Duodenal mucosa (tissue), 2 donors: ENCODE measurements around the gene DCAF17.

Experiments
- H3K27ac ChIP-seq: one replicate; pipeline ENCODE4 v1.7.0; 2013; ENCODE audit warnings: low read depth, low read length
- H3K27me3 ChIP-seq, 2 donors: one replicate each; pipeline ENCODE4 v1.7.0; 2013; ENCODE audit warnings: low read length in 2 of 2, control low read depth in 1 of 2; ENCODE audit not compliant: insufficient read depth in 2 of 2, control insufficient read depth in 1 of 2
- H3K36me3 ChIP-seq, 2 donors: one replicate each; pipeline ENCODE4 v1.7.0; 2013; ENCODE audit warnings: low read length in 2 of 2, control low read depth in 1 of 2; ENCODE audit not compliant: insufficient read depth in 2 of 2, control insufficient read depth in 1 of 2
- H3K4me1 ChIP-seq, 2 donors: one replicate each; pipeline ENCODE4 v1.7.0; 2013; ENCODE audit warnings: low read length in 2 of 2, control low read depth in 1 of 2; ENCODE audit not compliant: insufficient read depth in 2 of 2, control insufficient read depth in 1 of 2
- H3K4me3 ChIP-seq, 2 donors: one replicate each; pipeline ENCODE4 v1.7.0; 2013; ENCODE audit warnings: low read length in 2 of 2, low read depth in 1 of 2
- H3K9ac ChIP-seq, 2 donors: one replicate each; pipeline ENCODE4 v1.7.0; 2013; ENCODE audit warnings: low read length in 2 of 2, low read depth in 1 of 2
- H3K9me3 ChIP-seq, 2 donors: one replicate each; pipeline ENCODE4 v1.7.0; 2013; ENCODE audit warnings: low read length in 2 of 2, control low read depth in 1 of 2; ENCODE audit not compliant: control insufficient read depth in 1 of 2

The DCAF17 gene

GRCh38 chr2:171531291-171531690 lies 97.3 kb downstream of the DCAF17 start:
- Histone ChIP-seq H3K4me1 (peaks cover 0 to 15% of the 10 kb centered on the region in 2 donors), H3K27ac (no peak overlapping the region)

GRCh38 chr2:171531836-171532450 lies 97.9 kb downstream of the DCAF17 start:
- H3K27me3 ChIP-seq: no peaks in the 10 kb centered on the region
- H3K27ac ChIP-seq: no peak overlapping the region
- no peaks in the 10 kb centered on the region for H3K9me3 ChIP-seq
- peaks cover 0 to 15% of the 10 kb centered on the region in 2 donors for H3K4me1 ChIP-seq
- peaks cover 0 to 3% of the 10 kb centered on the region in 2 donors for H3K36me3 ChIP-seq
- H3K9ac ChIP-seq: no peak overlapping the region
- H3K4me3 ChIP-seq: no peak overlapping the region

More at GRCh38 chr2:171531291-171531690, 97.3 kb downstream of the DCAF17 start:
- H3K9ac ChIP-seq: no peak overlapping the region
- no peaks in the 10 kb centered on the region for H3K9me3 ChIP-seq
- peaks cover 0 to 3% of the 10 kb centered on the region in 2 donors for H3K36me3 ChIP-seq
- H3K4me3 ChIP-seq: no peak overlapping the region
- no peaks in the 10 kb centered on the region for H3K27me3 ChIP-seq

GRCh38 chr2:171533331-171533730 lies 99.3 kb downstream of the DCAF17 start:
- H3K27ac ChIP-seq: no peak overlapping the region
- peaks cover 0 to 3% of the 10 kb centered on the region in 2 donors for H3K36me3 ChIP-seq
- peaks cover 0 to 15% of the 10 kb centered on the region in 2 donors for H3K4me1 ChIP-seq
- no peak overlapping the region for H3K4me3 ChIP-seq
- no peaks in the 10 kb centered on the region for H3K27me3 ChIP-seq
- no peak overlapping the region for H3K9ac ChIP-seq
- H3K9me3 ChIP-seq: no peaks in the 10 kb centered on the region
